Endothelial cell of umbilical vein (primary cell): Measurements from ENCODE around the gene SLC4A5. TPM values are rescaled to one million over a fixed set of nuclear protein-coding genes. Genes with fewer than 3 reads are reported as not detected.
"Not testable (repeated sequence)": the region's sequence is repeated elsewhere in the genome, so short reads cannot be mapped to it uniquely, and the experiment has no call there.

ENCODE experiments used
- BruUV-seq: library from RNA; stranded (reverse); fragments of 400-500 nt; replicated peaks from 2 replicates; lab custom pipeline; 2021; lab: Mats Ljungman, UMichigan
- CTCF ChIA-PET: fragments of 300-600, 350-600 bp; sonication (Branson Sonifier 250); formaldehyde crosslinking; loops from one replicate; lab custom pipeline; 2021; ENCODE audit warnings: antibody characterized with exemption, inconsistent platforms; lab: Charles Lee
- POLR2A ChIA-PET: fragments of 300-600, 350-600 bp; sonication (Branson Sonifier 250); formaldehyde crosslinking; loops from one replicate; lab custom pipeline; 2021; ENCODE audit warnings: antibody characterized with exemption, inconsistent platforms; lab: Charles Lee
- DNase-seq: peaks from one replicate; pipeline ENCODE4 v3.0.0-alpha.2; 2011; ENCODE audit warnings: low read depth, low spot score
- FAIRE-seq: peaks from 2 replicates; lab custom pipeline; 2011; peaks lifted over from hg19 to GRCh38; lab: Jason Lieb, UNC
- H2AFZ ChIP-seq: 2 replicates; pipeline ENCODE4 v1.6.0; 2012; ENCODE audit warnings: low read depth, low read length, control low read depth, inconsistent platforms
- H3K27ac ChIP-seq: 2 replicates; pipeline ENCODE4 v1.5.1; 2011; ENCODE audit warnings: low read depth, mild to moderate bottlenecking, control low read depth, low read length, moderate library complexity; ENCODE audit not compliant: insufficient read depth
- H3K27me3 ChIP-seq, 2 experiments: 2 replicates each; pipeline versions ENCODE4 v1.6.0 to v1.6.1; 2011; ENCODE audit warnings: low read length in 2 of 2, mixed read lengths in 1 of 2; ENCODE audit not compliant: control insufficient read depth in 2 of 2, insufficient read depth in 2 of 2
- H3K36me3 ChIP-seq, 2 experiments: 2 replicates in 1 of 2; 3 replicates in 1 of 2; pipeline ENCODE4 v1.5.1; 2011; ENCODE audit warnings: low read length in 2 of 2, mild to moderate bottlenecking in 1 of 2, moderate library complexity in 1 of 2; ENCODE audit not compliant: control insufficient read depth in 2 of 2, insufficient read depth in 2 of 2; ENCODE audit errors: extremely low read depth in 1 of 2
- H3K4me1 ChIP-seq: 3 replicates; pipeline ENCODE4 v1.5.1; 2011; ENCODE audit warnings: mild to moderate bottlenecking, low read length; ENCODE audit not compliant: control insufficient read depth, insufficient read depth; ENCODE audit errors: extremely low read depth
- H3K4me2 ChIP-seq: 2 replicates; pipeline ENCODE4 v1.6.1; 2011; ENCODE audit warnings: low read length, control low read depth, mixed read lengths; ENCODE audit not compliant: insufficient read depth
- H3K4me3 ChIP-seq, 3 experiments: fragments of 200-600 bp in 1 of 3; sonication (generic), shearing (Covaris generic) in 1 of 3; replicated peaks in 1 of 3; 2 replicates each; pipeline ENCODE4 v1.5.1; 2011 to 2016; ENCODE audit warnings: control low read depth in 3 of 3, low read length in 3 of 3, mild to moderate bottlenecking in 2 of 3, inconsistent platforms in 1 of 3, low read depth in 1 of 3, moderate library complexity in 1 of 3; ENCODE audit not compliant: insufficient read depth in 1 of 3
- H3K79me2 ChIP-seq: 2 replicates; pipeline ENCODE4 v1.6.0; 2012; ENCODE audit warnings: low read length, inconsistent platforms; ENCODE audit not compliant: control insufficient read depth, insufficient read depth
- H3K9ac ChIP-seq: replicated peaks from 2 replicates; pipeline ENCODE3; 2011; ENCODE audit warnings: low read length, control low read depth; ENCODE audit not compliant: insufficient read depth; ENCODE audit errors: extremely low read depth
- H3K9me1 ChIP-seq: replicated peaks from 3 replicates; pipeline ENCODE4 v1.6.0; 2011; ENCODE audit warnings: mild to moderate bottlenecking, low read length; ENCODE audit not compliant: control insufficient read depth, insufficient read depth; ENCODE audit errors: extremely low read depth
- H3K9me3 ChIP-seq: replicated peaks from 2 replicates; pipeline ENCODE4 v1.5.1; 2012; ENCODE audit warnings: low read length, inconsistent platforms; ENCODE audit not compliant: control insufficient read depth, insufficient read depth
- H4K20me1 ChIP-seq: replicated peaks from 2 replicates; pipeline ENCODE3; 2011; ENCODE audit warnings: mild to moderate bottlenecking, low read length; ENCODE audit not compliant: control insufficient read depth, insufficient read depth; ENCODE audit errors: extremely low read depth
- EZH2 ChIP-seq: IDR thresholded peaks from 2 replicates; pipeline ENCODE4 v1.6.1; 2012; ENCODE audit warnings: borderline replicate concordance, low read depth, mild to moderate bottlenecking, moderate library complexity, low read length, inconsistent platforms; ENCODE audit not compliant: severe bottlenecking
- FOS ChIP-seq: IDR thresholded peaks from 2 replicates; pipeline ENCODE4 v1.6.1; 2011; ENCODE audit warnings: mild to moderate bottlenecking, low read length, moderate library complexity, borderline replicate concordance; ENCODE audit not compliant: insufficient read depth
- GATA2 ChIP-seq: IDR thresholded peaks from 2 replicates; pipeline ENCODE4 v1.7.0; 2011; ENCODE audit warnings: low read depth, mild to moderate bottlenecking, moderate library complexity, mixed read lengths, low read length; ENCODE audit not compliant: insufficient read length, insufficient read depth
- MAX ChIP-seq: IDR thresholded peaks from 2 replicates; pipeline ENCODE4 v1.6.1; 2011; ENCODE audit not compliant: insufficient read depth, insufficient read length
- MYC ChIP-seq: IDR thresholded peaks from one replicate; pipeline ENCODE4 v1.6.1; 2011; ENCODE audit warnings: mild to moderate bottlenecking, low read depth, low read length
- POLR2A ChIP-seq: IDR thresholded peaks from 2 replicates; pipeline ENCODE4 v1.6.1; 2012; ENCODE audit warnings: low read depth, mild to moderate bottlenecking, control low read depth, low read length
- POLR2AphosphoS5 ChIP-seq: IDR thresholded peaks from 2 replicates; pipeline ENCODE4 v1.6.1; 2012; ENCODE audit warnings: low read depth, mild to moderate bottlenecking, control low read depth, low read length, moderate library complexity; ENCODE audit not compliant: insufficient read depth
- dilution Hi-C: fragments of 300-500 bp; cut with MboI; formaldehyde crosslinking; loops from one replicate; pipeline ENCODE4 v1.15.0; 2019; ENCODE audit warnings: low sequenced_read_pairs; ENCODE audit not compliant: extremely low pct_ligation_motif_present
- intact Hi-C: fragments of 100-400 bp; cut with micrococcal nuclease; formaldehyde crosslinking; loops from one replicate; pipeline ENCODE4 v1.10.0; 2022
- polyA plus RNA-seq, 4 experiments: library from polyadenylated mRNA; depleted of rRNA in 3 of 4; stranded (reverse) in 3 of 4; unstranded in 1 of 4; fragments of >200 nt; gene quantifications; 2 replicates each; pipeline versions ENCODE4 v1.2.1 to v1.2.3, GENCODE V29; 2011 to 2012; ENCODE audit warnings: missing spikeins in 1 of 4
- total RNA-seq: library from RNA; stranded (reverse); gene quantifications from 2 replicates; pipeline ENCODE4 v1.2.3, GENCODE V29; 2021

The SLC4A5 gene
- total and polyA plus RNA-seq, 2 donors (not counting 3 experiments of a cell fraction or from before 2014, with no cell fraction given), result 0.12 to 0.97 TPM

GRCh38 chr2:74232426-74232825 lies 110.8 kb downstream of the SLC4A5 start:
- no peaks in the 10 kb centered on the region for H3K79me2 ChIP-seq
- no peaks in the 10 kb centered on the region for H4K20me1 ChIP-seq
- intact Hi-C loops (no loop called here), dilution Hi-C loops (no loop called here)
- H3K27me3 ChIP-seq, result peaks cover 0 to 1% of the 10 kb centered on the region in 2 experiments
- CTCF ChIA-PET, result no interaction called here
- TF ChIP-seq FOS (no peak), POLR2A (no peak), GATA2 (no peak), EZH2 (no peak), POLR2AphosphoS5 (no peak), MYC (no peak), MAX (no peak)
- POLR2A ChIA-PET, result no interaction called here
- FAIRE-seq (no peak), DNase-seq (no peak)
- BruUV-seq, result no TSS peak
- H3K27ac ChIP-seq, result no peak overlapping the region
- H3K9ac ChIP-seq, result no peak overlapping the region
- H3K9me3 ChIP-seq, result no peaks in the 10 kb centered on the region
- H3K4me1 ChIP-seq, result no peaks in the 10 kb centered on the region
- H3K4me3 ChIP-seq, result no peak overlapping the region
- no peak overlapping the region for H2AFZ ChIP-seq
- no peaks in the 10 kb centered on the region for H3K9me1 ChIP-seq
- H3K36me3 ChIP-seq, result no peaks in the 10 kb centered on the region
- no peak overlapping the region for H3K4me2 ChIP-seq

- H3K36me3 ChIP-seq, H3K79me2 ChIP-seq, DNase-seq, H3K9me1 ChIP-seq, H3K9me3 ChIP-seq, CTCF ChIA-PET, H4K20me1 ChIP-seq, dilution Hi-C loops, H3K4me1 ChIP-seq, H2AFZ ChIP-seq, H3K4me2 ChIP-seq, H3K4me3 ChIP-seq, H3K27ac ChIP-seq, BruUV-seq, FAIRE-seq, H3K9ac ChIP-seq, intact Hi-C loops, POLR2A ChIA-PET, H3K27me3 ChIP-seq: not testable (repeated sequence)
Observed at GRCh38 chr2:74229865-74230264, 113.4 kb downstream of the SLC4A5 start.
